Choroid plexus epithelial cell (primary cell): Measurements from ENCODE around the gene LYPD3.

Experiments used
- DNase-seq: peaks from one replicate; pipeline ENCODE4 v3.0.0-alpha.2; 2010; ENCODE audit warnings: low read depth
- H3K4me3 ChIP-seq: 2 replicates; pipeline ENCODE4 v1.5.1; 2011; ENCODE audit warnings: low read depth, mild to moderate bottlenecking, control low read depth, low read length, moderate library complexity
- CTCF ChIP-seq: conservative IDR thresholded peaks from 2 replicates; pipeline ENCODE4 v1.5.1; 2011; ENCODE audit warnings: low read depth, mild to moderate bottlenecking, control low read depth, inconsistent platforms, low read length, moderate library complexity

The LYPD3 gene

DNA sequence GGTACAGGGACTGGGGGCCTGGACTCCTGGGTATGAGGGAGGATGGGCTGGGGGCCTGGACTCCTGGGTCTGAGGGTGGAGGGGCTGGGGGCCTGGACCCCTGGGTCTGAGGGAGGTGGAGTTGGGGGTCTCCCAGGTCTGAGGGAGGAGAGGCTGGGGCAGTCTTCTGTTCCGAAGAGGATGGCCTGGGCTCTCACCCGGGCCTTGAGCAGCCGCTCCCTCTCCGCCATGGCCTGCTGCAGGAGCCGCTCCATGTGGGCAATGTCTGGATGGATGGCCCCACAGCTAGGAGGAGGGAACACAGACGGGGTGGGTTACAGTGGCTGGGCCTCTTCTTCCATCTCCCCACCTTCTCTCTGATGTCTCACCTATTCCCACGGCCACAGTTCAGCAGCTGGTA, 21.0 kb upstream of the LYPD3 start:
- TF ChIP-seq CTCF = no peak
- H3K4me3 ChIP-seq = no peak overlapping the region
- DNase-seq = no peak

DNA sequence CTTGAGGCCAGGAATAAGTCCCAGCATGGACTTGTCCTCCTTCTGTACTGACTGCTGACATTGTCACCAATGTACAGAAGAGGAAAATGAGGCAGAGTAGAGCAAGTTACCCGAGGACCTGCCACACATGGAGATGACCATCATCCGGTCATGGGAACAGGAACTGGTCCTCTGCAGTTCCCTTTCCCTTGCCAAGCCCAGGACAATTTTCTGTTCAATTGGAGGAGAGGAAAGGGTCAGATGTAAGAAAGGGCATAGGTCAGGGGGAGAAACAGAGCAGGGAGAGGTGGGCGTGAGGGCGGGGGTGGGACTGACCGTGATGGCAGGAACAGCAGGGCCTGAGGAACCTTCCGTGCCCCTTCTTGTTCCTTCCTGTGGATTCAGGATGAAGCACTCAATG, 20.5 kb upstream of the LYPD3 start:
- no peak for TF ChIP-seq CTCF
- DNase-seq = no peak
- H3K4me3 ChIP-seq = no peak overlapping the region

DNA sequence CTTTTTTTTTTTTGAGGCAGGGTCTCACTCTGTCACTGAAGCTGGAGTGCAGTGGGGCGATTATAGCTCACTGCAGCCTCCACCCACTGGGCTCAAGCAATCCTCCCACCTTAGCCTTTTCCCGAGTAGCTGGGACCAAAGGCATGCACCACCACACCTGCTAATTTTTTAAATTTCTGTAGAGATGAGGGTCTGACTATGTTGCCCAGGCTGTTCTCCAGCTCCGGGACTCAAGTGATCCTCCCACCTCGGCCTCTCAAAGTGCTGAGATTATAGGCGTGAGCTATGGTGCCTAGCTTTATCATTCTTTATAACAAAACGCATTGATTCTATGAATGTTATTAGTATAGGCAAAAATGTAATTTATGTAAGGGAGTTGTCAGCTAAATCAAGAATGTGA, 17.9 kb upstream of the LYPD3 start:
- no peak overlapping the region for H3K4me3 ChIP-seq
- no peak for TF ChIP-seq CTCF
- DNase-seq = no peak

DNA sequence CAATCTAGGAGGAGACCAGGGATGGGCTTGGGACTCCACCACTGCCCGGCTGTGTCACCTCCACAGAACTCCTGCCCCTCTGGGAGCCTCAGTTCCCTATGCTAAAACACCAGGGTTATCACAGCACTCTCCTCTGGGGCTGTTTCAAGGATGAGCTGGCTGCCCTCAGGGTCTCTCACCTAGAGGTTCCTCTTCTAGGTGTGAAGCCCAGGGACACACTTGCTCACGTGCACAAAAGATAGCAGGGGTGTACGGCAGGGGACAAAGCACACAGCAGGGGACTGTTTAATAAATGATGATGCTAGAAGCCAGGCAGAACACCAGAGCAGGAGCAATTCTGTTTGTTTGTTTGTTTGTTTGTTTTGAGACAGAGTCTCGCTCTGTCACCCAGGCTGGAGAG, 16.8 kb upstream of the LYPD3 start:
- H3K4me3 ChIP-seq = no peak overlapping the region
- no peak for TF ChIP-seq CTCF
- DNase-seq = no peak

DNA sequence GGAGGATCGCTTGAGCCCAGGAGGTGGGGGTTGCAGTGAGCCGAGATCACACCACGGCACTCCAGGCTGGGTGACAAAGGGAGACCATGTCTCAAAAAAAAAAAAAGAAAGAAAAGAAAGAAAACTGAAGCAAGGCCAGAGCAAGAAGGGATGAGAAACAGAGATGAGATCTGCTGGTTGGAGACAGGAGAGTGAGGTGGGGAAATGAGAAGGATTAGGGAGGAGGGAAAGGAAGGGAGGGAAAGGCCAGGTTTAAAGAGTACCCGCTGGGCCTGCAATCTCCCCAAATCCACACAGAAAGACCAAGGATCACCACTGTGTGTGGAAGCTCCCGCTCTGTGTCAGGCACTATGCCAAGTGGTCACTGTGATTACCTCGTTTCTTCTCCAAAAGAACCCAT, 16.3 kb upstream of the LYPD3 start:
- DNase-seq = no peak
- no peak overlapping the region for H3K4me3 ChIP-seq
- no peak for TF ChIP-seq CTCF

DNA sequence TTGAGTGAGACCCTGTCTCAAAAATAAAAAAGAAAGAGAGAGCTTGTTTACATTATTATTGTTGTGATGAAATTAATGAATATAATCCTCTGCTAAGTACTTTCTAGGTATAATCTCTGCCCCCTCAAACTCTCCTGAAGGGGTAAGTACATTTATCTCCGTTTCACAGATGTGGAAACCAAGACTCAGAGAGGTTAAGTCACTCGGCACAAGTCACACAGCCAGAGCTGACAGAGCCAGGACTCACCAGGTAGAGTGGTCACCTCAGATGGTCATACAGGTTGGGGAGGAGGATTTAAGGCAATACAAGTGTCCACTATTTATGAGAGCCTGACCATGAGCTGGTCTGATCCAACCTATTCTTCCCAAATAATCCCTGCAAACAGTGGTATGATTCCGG, 15.2 kb upstream of the LYPD3 start:
- TF ChIP-seq CTCF = no peak
- H3K4me3 ChIP-seq = no peak overlapping the region
- DNase-seq = no peak

GRCh38 chr19:43479961-43480561, 14.7 kb upstream of the LYPD3 start:
- no peak for TF ChIP-seq CTCF
- H3K4me3 ChIP-seq = no peak overlapping the region
- no peak for DNase-seq
